ENCODE results near the gene LAX1. TPM values are rescaled to one million over a fixed set of nuclear protein-coding genes. Genes with fewer than 3 reads are reported as not detected.

The LAX1 gene
- total RNA-seq, 2 donors from 2014 or later, result 0.15 TPM; not detected in 1

GRCh38 chr1:203797216-203797615 lies 32.2 kb downstream of the LAX1 start:
- Histone ChIP-seq H3K27me3 (ENCODE audit: control insufficient read depth, insufficient read depth, low read length, poor library complexity, severe bottlenecking) (no peaks in the 10 kb centered on the region), H3K9ac (ENCODE audit: extremely low read depth, low read length, poor library complexity, severe bottlenecking) (no peak overlapping the region), H3K27ac (ENCODE audit: low read depth, low read length) (no peak overlapping the region), H3K4me3 (ENCODE audit: low read length) (peak overlapping the region; percentile 100), H3K36me3 (ENCODE audit: control insufficient read depth, insufficient read depth, low read length) (peaks cover 55% of the 10 kb centered on the region), H3K4me1 (ENCODE audit: control insufficient read depth, insufficient read depth, low read length) (no peaks in the 10 kb centered on the region), H3K9me3 (ENCODE audit: control insufficient read depth, low read length) (peaks cover 19% of the 10 kb centered on the region)
- no peak for TF ChIP-seq CTCF (conservative IDR thresholded peaks at IDR 0.05)
- peaks cover 18% of the 10 kb centered on the region for H3K9me3 Mint-ChIP-seq
- DNase-seq, result no peak
- peaks cover 36% of the 10 kb centered on the region for H3K36me3 Mint-ChIP-seq (ENCODE audit: low read depth)
- H3K27me3 Mint-ChIP-seq (ENCODE audit: insufficient read depth), result no peaks in the 10 kb centered on the region
- peak overlapping the region; percentile 97 for H3K4me3 Mint-ChIP-seq
- H3K4me1 Mint-ChIP-seq, result peaks cover 33% of the 10 kb centered on the region
- no peak overlapping the region for H3K27ac Mint-ChIP-seq
- 93 to 100% methylated on average over 2 of the region's 2 CpGs for WGBS, 2 experiments (ENCODE audit: insufficient coverage in 1 of 2, insufficient read length in 1 of 2)

DNA sequence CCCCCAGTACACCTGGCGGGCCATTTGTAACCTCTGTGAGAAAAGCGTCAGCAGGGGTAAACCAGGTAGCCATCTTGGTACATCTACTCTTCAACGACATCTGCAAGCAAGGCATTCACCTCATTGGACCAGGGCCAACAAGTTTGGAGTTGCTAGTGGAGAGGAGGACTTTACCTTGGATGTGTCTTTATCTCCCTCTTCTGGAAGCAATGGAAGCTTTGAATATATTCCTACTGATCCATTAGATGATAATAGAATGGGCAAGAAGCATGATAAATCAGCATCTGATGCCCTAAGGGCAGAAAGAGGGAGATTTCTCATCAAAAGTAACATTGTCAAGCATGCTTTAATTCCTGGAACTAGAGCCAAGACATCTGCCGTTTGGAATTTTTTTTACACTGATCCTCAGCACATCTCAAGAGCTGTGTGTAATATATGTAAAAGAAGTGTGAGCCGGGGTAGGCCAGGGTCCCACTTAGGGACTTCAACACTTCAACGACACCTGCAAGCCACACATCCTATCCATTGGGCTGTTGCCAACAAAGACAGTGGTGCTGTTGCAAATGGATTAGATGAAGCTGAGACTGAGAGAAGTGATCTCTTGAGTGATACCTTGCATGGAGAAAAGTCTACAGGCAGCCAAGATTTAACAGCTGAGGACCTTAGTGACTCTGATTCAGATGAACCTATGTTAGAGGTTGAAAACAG lies 33.1 kb downstream of the LAX1 start:
- Histone ChIP-seq H3K27me3 (ENCODE audit: control insufficient read depth, insufficient read depth, low read length, poor library complexity, severe bottlenecking) (no peaks in the 10 kb centered on the region), H3K36me3 (ENCODE audit: control insufficient read depth, insufficient read depth, low read length) (peaks cover 61% of the 10 kb centered on the region), H3K4me1 (ENCODE audit: control insufficient read depth, insufficient read depth, low read length) (no peaks in the 10 kb centered on the region), H3K9me3 (ENCODE audit: control insufficient read depth, low read length) (peaks cover 19% of the 10 kb centered on the region), H3K4me3 (ENCODE audit: low read length) (peak overlapping the region; percentile 100), H3K9ac (ENCODE audit: extremely low read depth, low read length, poor library complexity, severe bottlenecking) (no peak overlapping the region), H3K27ac (ENCODE audit: low read depth, low read length) (no peak overlapping the region)
- Mint-ChIP-seq H3K36me3 (ENCODE audit: low read depth) (peaks cover 41% of the 10 kb centered on the region), H3K4me3 (no peak overlapping the region), H3K4me1 (peaks cover 33% of the 10 kb centered on the region), H3K27ac (no peak overlapping the region), H3K27me3 (ENCODE audit: insufficient read depth) (no peaks in the 10 kb centered on the region), H3K9me3 (peaks cover 18% of the 10 kb centered on the region)
- no peak for DNase-seq
- peak; percentile 15 for TF ChIP-seq CTCF (conservative IDR thresholded peaks at IDR 0.05)
- 94 to 100% methylated on average over 3 to 6 of the region's 6 CpGs for WGBS, 2 experiments (ENCODE audit: insufficient coverage in 1 of 2, insufficient read length in 1 of 2)

DNA sequence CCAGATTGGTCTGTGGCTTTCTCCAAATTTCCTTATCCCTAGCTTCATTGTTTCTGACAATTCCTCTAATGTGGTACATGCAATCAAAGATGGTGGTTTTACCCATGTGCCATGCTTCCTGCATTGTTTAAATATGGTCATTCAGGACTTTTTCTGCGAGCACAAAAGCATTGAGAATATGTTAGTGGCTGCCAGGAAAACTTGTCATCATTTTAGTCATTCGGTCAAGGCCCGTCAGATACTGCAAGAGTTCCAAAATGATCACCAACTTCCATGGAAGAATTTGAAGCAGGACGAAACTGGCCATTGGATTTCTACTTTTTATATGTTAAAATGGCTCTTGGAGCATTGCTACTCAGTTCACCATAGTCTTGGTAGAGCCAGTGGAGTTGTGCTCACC lies 34.2 kb downstream of the LAX1 start:
- Mint-ChIP-seq H3K4me1 (peaks cover 33% of the 10 kb centered on the region), H3K9me3 (peaks cover 18% of the 10 kb centered on the region), H3K27ac (no peak overlapping the region), H3K27me3 (ENCODE audit: insufficient read depth) (no peaks in the 10 kb centered on the region), H3K4me3 (no peak overlapping the region), H3K36me3 (ENCODE audit: low read depth) (peaks cover 49% of the 10 kb centered on the region)
- no peak for TF ChIP-seq CTCF (conservative IDR thresholded peaks at IDR 0.05)
- peaks cover 19% of the 10 kb centered on the region for H3K9me3 ChIP-seq (ENCODE audit: control insufficient read depth, low read length)
- H3K9ac ChIP-seq (ENCODE audit: extremely low read depth, low read length, poor library complexity, severe bottlenecking), result no peak overlapping the region
- 97 to 99% methylated on average over 4 of the region's 4 CpGs for WGBS, 2 experiments (ENCODE audit: insufficient coverage in 1 of 2, insufficient read length in 1 of 2)
- H3K4me3 ChIP-seq (ENCODE audit: low read length), result peak overlapping the region; percentile 51
- DNase-seq, result no peak
- H3K27me3 ChIP-seq (ENCODE audit: control insufficient read depth, insufficient read depth, low read length, poor library complexity, severe bottlenecking), result no peaks in the 10 kb centered on the region
- H3K36me3 ChIP-seq (ENCODE audit: control insufficient read depth, insufficient read depth, low read length), result peaks cover 71% of the 10 kb centered on the region
- H3K27ac ChIP-seq (ENCODE audit: low read depth, low read length), result no peak overlapping the region
- no peaks in the 10 kb centered on the region for H3K4me1 ChIP-seq (ENCODE audit: control insufficient read depth, insufficient read depth, low read length)

Measured in endodermal cell (in vitro differentiated cells).